ENCODE data around the gene C14orf180. TPM values are rescaled to one million over a fixed set of nuclear protein-coding genes. Genes with fewer than 3 reads are reported as not detected.

Gene C14orf180
- total RNA-seq, 1 experiment from 2014 or later = not detected

- Mint-ChIP-seq H3K27ac (ENCODE audit: low read depth, unreplicated experiment) (no peak overlapping the region), H3K27me3 (ENCODE audit: insufficient read depth, unreplicated experiment) (peaks cover 29% of the 10 kb centered on the region), H3K4me3 (ENCODE audit: unreplicated experiment) (no peak overlapping the region), H3K4me1 (ENCODE audit: insufficient read depth, unreplicated experiment) (peaks cover 5% of the 10 kb centered on the region), H3K36me3 (ENCODE audit: insufficient read depth, unreplicated experiment) (no peaks in the 10 kb centered on the region), H3K9me3 (ENCODE audit: unreplicated experiment) (no peaks in the 10 kb centered on the region)
- no peak for DNase-seq (ENCODE audit: unreplicated experiment)
- TF ChIP-seq CTCF (IDR thresholded peaks at IDR 0.05; ENCODE audit: unreplicated experiment) = no peak
- ChIA-PET CTCF (no interaction called here), POLR2A (interaction anchor here (0.6 kb wide), 1 partner anchor 298 kb away, joined by 3 read pairs; no protein-coding TSS in a partner anchor)
- BruUV-seq (replicated peaks) = no TSS peak
- intact Hi-C loops (cut with micrococcal nuclease) = no loop called here
Measured at GRCh38 chr14:104590240-104590965, 10.8 kb downstream of the C14orf180 start.

- POLR2A ChIA-PET = interaction anchor here (0.6 kb wide), 1 partner anchor 298 kb away, joined by 3 read pairs; no protein-coding TSS in a partner anchor
- H3K4me3 Mint-ChIP-seq (ENCODE audit: unreplicated experiment) = no peak overlapping the region
Measured at GRCh38 chr14:104591031-104591430, 11.5 kb downstream of the C14orf180 start.

GRCh38 chr14:104591506-104592291 is 12.1 kb downstream of the C14orf180 start:
- intact Hi-C loops (cut with micrococcal nuclease) = no loop called here
- H3K4me3 Mint-ChIP-seq (ENCODE audit: unreplicated experiment) = no peak overlapping the region
- no peak for TF ChIP-seq CTCF (IDR thresholded peaks at IDR 0.05; ENCODE audit: unreplicated experiment)
- DNase-seq (ENCODE audit: unreplicated experiment) = no peak
- H3K27ac Mint-ChIP-seq (ENCODE audit: low read depth, unreplicated experiment) = no peak overlapping the region
- CTCF ChIA-PET = interaction anchor here (0.6 to 1.0 kb wide), 2 partner anchors 11 to 26 kb away, joined by 3 to 4 read pairs; no protein-coding TSS in a partner anchor
- H3K36me3 Mint-ChIP-seq (ENCODE audit: insufficient read depth, unreplicated experiment) = no peaks in the 10 kb centered on the region
- H3K9me3 Mint-ChIP-seq (ENCODE audit: unreplicated experiment) = no peaks in the 10 kb centered on the region
- POLR2A ChIA-PET = no interaction called here
- peaks cover 5% of the 10 kb centered on the region for H3K4me1 Mint-ChIP-seq (ENCODE audit: insufficient read depth, unreplicated experiment)
- H3K27me3 Mint-ChIP-seq (ENCODE audit: insufficient read depth, unreplicated experiment) = peaks cover 26% of the 10 kb centered on the region
- BruUV-seq (replicated peaks) = no TSS peak

More at GRCh38 chr14:104591031-104591430, 11.5 kb downstream of the C14orf180 start:
- intact Hi-C loops (cut with micrococcal nuclease) = no loop called here
- BruUV-seq (replicated peaks) = no TSS peak
- no peak for DNase-seq (ENCODE audit: unreplicated experiment)
- CTCF ChIA-PET = no interaction called here
- H3K27me3 Mint-ChIP-seq (ENCODE audit: insufficient read depth, unreplicated experiment) = peaks cover 26% of the 10 kb centered on the region
- TF ChIP-seq CTCF (IDR thresholded peaks at IDR 0.05; ENCODE audit: unreplicated experiment) = no peak
- H3K9me3 Mint-ChIP-seq (ENCODE audit: unreplicated experiment) = no peaks in the 10 kb centered on the region
- H3K27ac Mint-ChIP-seq (ENCODE audit: low read depth, unreplicated experiment) = no peak overlapping the region
- H3K4me1 Mint-ChIP-seq (ENCODE audit: insufficient read depth, unreplicated experiment) = peaks cover 5% of the 10 kb centered on the region
- no peaks in the 10 kb centered on the region for H3K36me3 Mint-ChIP-seq (ENCODE audit: insufficient read depth, unreplicated experiment)

- Mint-ChIP-seq H3K4me1 (ENCODE audit: insufficient read depth, unreplicated experiment) (peaks cover 5% of the 10 kb centered on the region), H3K36me3 (ENCODE audit: insufficient read depth, unreplicated experiment) (no peaks in the 10 kb centered on the region), H3K27ac (ENCODE audit: low read depth, unreplicated experiment) (no peak overlapping the region), H3K4me3 (ENCODE audit: unreplicated experiment) (no peak overlapping the region), H3K9me3 (ENCODE audit: unreplicated experiment) (no peaks in the 10 kb centered on the region), H3K27me3 (ENCODE audit: insufficient read depth, unreplicated experiment) (peaks cover 26% of the 10 kb centered on the region)
- no peak for DNase-seq (ENCODE audit: unreplicated experiment)
- BruUV-seq (replicated peaks) = no TSS peak
- ChIA-PET POLR2A (no interaction called here), CTCF (interaction anchor here (1.0 kb wide), 1 partner anchor 27 kb away, joined by 4 read pairs; no protein-coding TSS in a partner anchor)
- intact Hi-C loops (cut with micrococcal nuclease) = no loop called here
- no peak for TF ChIP-seq CTCF (IDR thresholded peaks at IDR 0.05; ENCODE audit: unreplicated experiment)
Measured at GRCh38 chr14:104592292-104592672, 12.7 kb downstream of the C14orf180 start.

Measured in MCF 10A (cell line).